Testis (tissue), 2 donors: Measurements from ENCODE around the gene GTSE1.

Experiments used
- CTCF ChIP-seq, 3 experiments: fragments of 450-650 bp in 2 of 3; fragments of 200-600 bp in 1 of 3; sonication (generic) in 1 of 3; IDR thresholded peaks; one replicate each; pipeline ENCODE4 v1.5.1; 2016 to 2019; ENCODE audit warnings: antibody characterized with exemption in 3 of 3, mild to moderate bottlenecking in 2 of 3, moderate library complexity in 1 of 3
- POLR2A ChIP-seq: fragments of 450-650 bp; IDR thresholded peaks from one replicate; pipeline ENCODE4 v1.6.1; 2017; ENCODE audit warnings: antibody characterized with exemption, mild to moderate bottlenecking, moderate library complexity

- TF ChIP-seq CTCF (IDR thresholded peaks at IDR 0.05) (no peak), POLR2A (no peak)
Observed at GRCh38 chr22:46286006-46286405, 10.7 kb upstream of the GTSE1 start.
